ENCODE data around the gene SMAD3.

The SMAD3 gene

DNA sequence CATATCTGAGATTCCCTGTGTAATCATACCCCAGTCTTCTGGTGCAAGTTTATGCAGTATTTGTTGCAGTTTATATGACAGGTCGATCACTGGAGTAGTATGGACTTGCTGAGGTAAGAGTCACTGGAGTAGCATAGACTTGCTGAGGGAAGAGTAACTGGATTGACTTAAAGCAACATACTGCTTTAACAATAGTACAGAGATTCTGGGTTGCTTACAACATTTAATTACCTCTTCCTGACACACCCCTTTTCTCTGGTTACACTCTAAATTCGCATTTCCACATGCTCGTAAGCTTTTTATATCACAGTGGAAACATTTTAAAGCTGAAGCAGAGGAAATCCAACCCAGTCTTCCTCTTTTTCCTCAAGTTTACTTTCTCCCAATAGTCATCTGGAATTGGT, 177.3 kb downstream of the SMAD3 start:
- H3K4me3 ChIP-seq (ENCODE audit: low read depth, low read length): no peak overlapping the region
- no peaks in the 10 kb centered on the region for H3K36me3 ChIP-seq (ENCODE audit: control insufficient read depth, insufficient read depth, low read length)
- H3K27ac ChIP-seq (ENCODE audit: low read depth, low read length): no peak overlapping the region
- 0 out of 2 replicates have a peak, but pooled peaks cover 3% of the 10 kb centered on the region for H3K9me3 ChIP-seq (ENCODE audit: control insufficient read depth, insufficient read depth, low read length)
- H3K4me1 ChIP-seq (ENCODE audit: control insufficient read depth, insufficient read depth, low read length): peaks cover 25% of the 10 kb centered on the region
- H3K9ac ChIP-seq (ENCODE audit: low read depth, low read length): no peak overlapping the region
- no peaks in the 10 kb centered on the region for H3K27me3 ChIP-seq (ENCODE audit: control insufficient read depth, insufficient read depth, low read length)

Data from HUES48 (cell line).